Endothelial cell of umbilical vein (primary cell): ENCODE data around the gene L3MBTL2. TPM values are rescaled to one million over a fixed set of nuclear protein-coding genes. Genes with fewer than 3 reads are reported as not detected.

Experiments
- BruUV-seq: library from RNA; stranded (reverse); fragments of 400-500 nt; replicated peaks from 2 replicates; lab custom pipeline; 2021; lab: Mats Ljungman, UMichigan
- CTCF ChIA-PET: fragments of 300-600, 350-600 bp; sonication (Branson Sonifier 250); formaldehyde crosslinking; loops from one replicate; lab custom pipeline; 2021; ENCODE audit warnings: antibody characterized with exemption, inconsistent platforms; lab: Charles Lee
- POLR2A ChIA-PET: fragments of 300-600, 350-600 bp; sonication (Branson Sonifier 250); formaldehyde crosslinking; loops from one replicate; lab custom pipeline; 2021; ENCODE audit warnings: antibody characterized with exemption, inconsistent platforms; lab: Charles Lee
- DNase-seq: peaks from one replicate; pipeline ENCODE4 v3.0.0-alpha.2; 2011; ENCODE audit warnings: low read depth, low spot score
- FAIRE-seq: peaks from 2 replicates; lab custom pipeline; 2011; peaks lifted over from hg19 to GRCh38; lab: Jason Lieb, UNC
- H2AFZ ChIP-seq: 2 replicates; pipeline ENCODE4 v1.6.0; 2012; ENCODE audit warnings: low read depth, low read length, control low read depth, inconsistent platforms
- H3K27ac ChIP-seq: 2 replicates; pipeline ENCODE4 v1.5.1; 2011; ENCODE audit warnings: low read depth, mild to moderate bottlenecking, control low read depth, low read length, moderate library complexity; ENCODE audit not compliant: insufficient read depth
- H3K27me3 ChIP-seq, 2 experiments: 2 replicates each; pipeline versions ENCODE4 v1.6.0 to v1.6.1; 2011; ENCODE audit warnings: low read length in 2 of 2, mixed read lengths in 1 of 2; ENCODE audit not compliant: control insufficient read depth in 2 of 2, insufficient read depth in 2 of 2
- H3K36me3 ChIP-seq, 2 experiments: 2 replicates in 1 of 2; 3 replicates in 1 of 2; pipeline ENCODE4 v1.5.1; 2011; ENCODE audit warnings: low read length in 2 of 2, mild to moderate bottlenecking in 1 of 2, moderate library complexity in 1 of 2; ENCODE audit not compliant: control insufficient read depth in 2 of 2, insufficient read depth in 2 of 2; ENCODE audit errors: extremely low read depth in 1 of 2
- H3K4me1 ChIP-seq: 3 replicates; pipeline ENCODE4 v1.5.1; 2011; ENCODE audit warnings: mild to moderate bottlenecking, low read length; ENCODE audit not compliant: control insufficient read depth, insufficient read depth; ENCODE audit errors: extremely low read depth
- H3K4me2 ChIP-seq: 2 replicates; pipeline ENCODE4 v1.6.1; 2011; ENCODE audit warnings: low read length, control low read depth, mixed read lengths; ENCODE audit not compliant: insufficient read depth
- H3K4me3 ChIP-seq, 3 experiments: fragments of 200-600 bp in 1 of 3; sonication (generic), shearing (Covaris generic) in 1 of 3; replicated peaks in 1 of 3; 2 replicates each; pipeline ENCODE4 v1.5.1; 2011 to 2016; ENCODE audit warnings: control low read depth in 3 of 3, low read length in 3 of 3, mild to moderate bottlenecking in 2 of 3, inconsistent platforms in 1 of 3, low read depth in 1 of 3, moderate library complexity in 1 of 3; ENCODE audit not compliant: insufficient read depth in 1 of 3
- H3K79me2 ChIP-seq: 2 replicates; pipeline ENCODE4 v1.6.0; 2012; ENCODE audit warnings: low read length, inconsistent platforms; ENCODE audit not compliant: control insufficient read depth, insufficient read depth
- H3K9ac ChIP-seq: replicated peaks from 2 replicates; pipeline ENCODE3; 2011; ENCODE audit warnings: low read length, control low read depth; ENCODE audit not compliant: insufficient read depth; ENCODE audit errors: extremely low read depth
- H3K9me1 ChIP-seq: replicated peaks from 3 replicates; pipeline ENCODE4 v1.6.0; 2011; ENCODE audit warnings: mild to moderate bottlenecking, low read length; ENCODE audit not compliant: control insufficient read depth, insufficient read depth; ENCODE audit errors: extremely low read depth
- H3K9me3 ChIP-seq: replicated peaks from 2 replicates; pipeline ENCODE4 v1.5.1; 2012; ENCODE audit warnings: low read length, inconsistent platforms; ENCODE audit not compliant: control insufficient read depth, insufficient read depth
- H4K20me1 ChIP-seq: replicated peaks from 2 replicates; pipeline ENCODE3; 2011; ENCODE audit warnings: mild to moderate bottlenecking, low read length; ENCODE audit not compliant: control insufficient read depth, insufficient read depth; ENCODE audit errors: extremely low read depth
- EZH2 ChIP-seq: IDR thresholded peaks from 2 replicates; pipeline ENCODE4 v1.6.1; 2012; ENCODE audit warnings: borderline replicate concordance, low read depth, mild to moderate bottlenecking, moderate library complexity, low read length, inconsistent platforms; ENCODE audit not compliant: severe bottlenecking
- FOS ChIP-seq: IDR thresholded peaks from 2 replicates; pipeline ENCODE4 v1.6.1; 2011; ENCODE audit warnings: mild to moderate bottlenecking, low read length, moderate library complexity, borderline replicate concordance; ENCODE audit not compliant: insufficient read depth
- GATA2 ChIP-seq: IDR thresholded peaks from 2 replicates; pipeline ENCODE4 v1.7.0; 2011; ENCODE audit warnings: low read depth, mild to moderate bottlenecking, moderate library complexity, mixed read lengths, low read length; ENCODE audit not compliant: insufficient read length, insufficient read depth
- dilution Hi-C: fragments of 300-500 bp; cut with MboI; formaldehyde crosslinking; loops from one replicate; pipeline ENCODE4 v1.15.0; 2019; ENCODE audit warnings: low sequenced_read_pairs; ENCODE audit not compliant: extremely low pct_ligation_motif_present
- intact Hi-C: fragments of 100-400 bp; cut with micrococcal nuclease; formaldehyde crosslinking; loops from one replicate; pipeline ENCODE4 v1.10.0; 2022
- polyA plus RNA-seq, 4 experiments: library from polyadenylated mRNA; depleted of rRNA in 3 of 4; stranded (reverse) in 3 of 4; unstranded in 1 of 4; fragments of >200 nt; gene quantifications; 2 replicates each; pipeline versions ENCODE4 v1.2.1 to v1.2.3, GENCODE V29; 2011 to 2012; ENCODE audit warnings: missing spikeins in 1 of 4
- total RNA-seq: library from RNA; stranded (reverse); gene quantifications from 2 replicates; pipeline ENCODE4 v1.2.3, GENCODE V29; 2021
- TF ChIP-seq, protein P1 (sequence below): IDR thresholded peaks from 2 replicates; pipeline ENCODE4 v1.6.1; 2011; ENCODE audit not compliant: insufficient read depth, insufficient read length
- TF ChIP-seq, protein P2 (sequence below), 2 donors: IDR thresholded peaks; 1 replicate in 1 of 2; 2 replicates in 1 of 2; pipeline ENCODE4 v1.5.1; 2011; ENCODE audit warnings: low read length in 2 of 2, mild to moderate bottlenecking in 2 of 2, moderate library complexity in 2 of 2, control low read depth in 1 of 2, inconsistent platforms in 1 of 2, low read depth in 1 of 2; ENCODE audit not compliant: insufficient read depth in 1 of 2; ENCODE audit errors: extremely low read depth in 1 of 2

L3MBTL2 gene
- total and polyA plus RNA-seq, 2 donors (not counting 3 experiments of a cell fraction or from before 2014, with no cell fraction given), result 28.2 to 34.9 TPM

DNA sequence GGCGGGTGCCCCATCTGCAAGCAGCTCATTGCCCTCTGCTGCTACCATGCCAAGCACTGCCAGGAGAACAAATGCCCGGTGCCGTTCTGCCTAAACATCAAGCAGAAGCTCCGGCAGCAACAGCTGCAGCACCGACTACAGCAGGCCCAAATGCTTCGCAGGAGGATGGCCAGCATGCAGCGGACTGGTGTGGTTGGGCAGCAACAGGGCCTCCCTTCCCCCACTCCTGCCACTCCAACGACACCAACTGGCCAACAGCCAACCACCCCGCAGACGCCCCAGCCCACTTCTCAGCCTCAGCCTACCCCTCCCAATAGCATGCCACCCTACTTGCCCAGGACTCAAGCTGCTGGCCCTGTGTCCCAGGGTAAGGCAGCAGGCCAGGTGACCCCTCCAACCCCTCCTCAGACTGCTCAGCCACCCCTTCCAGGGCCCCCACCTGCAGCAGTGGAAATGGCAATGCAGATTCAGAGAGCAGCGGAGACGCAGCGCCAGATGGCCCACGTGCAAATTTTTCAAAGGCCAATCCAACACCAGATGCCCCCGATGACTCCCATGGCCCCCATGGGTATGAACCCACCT is 28.0 kb upstream of the L3MBTL2 start:
- intact Hi-C loops (no loop called here), dilution Hi-C loops (no loop called here)
- H3K27me3 ChIP-seq, result no peaks in the 10 kb centered on the region
- no peak overlapping the region for H3K4me2 ChIP-seq
- no peaks in the 10 kb centered on the region for H4K20me1 ChIP-seq
- ChIA-PET CTCF (no interaction called here), POLR2A (no interaction called here)
- no peaks in the 10 kb centered on the region for H3K79me2 ChIP-seq
- H3K4me3 ChIP-seq, result no peak overlapping the region
- DNase-seq (no peak), FAIRE-seq (no peak)
- H3K9ac ChIP-seq, result no peak overlapping the region
- no peaks in the 10 kb centered on the region for H3K9me3 ChIP-seq
- no TSS peak for BruUV-seq
- no peaks in the 10 kb centered on the region for H3K9me1 ChIP-seq
- peaks cover 17% of the 10 kb centered on the region for H3K4me1 ChIP-seq
- no peak for TF ChIP-seq EZH2
- no peak for TF ChIP-seq GATA2
- TF ChIP-seq, protein P1, sequence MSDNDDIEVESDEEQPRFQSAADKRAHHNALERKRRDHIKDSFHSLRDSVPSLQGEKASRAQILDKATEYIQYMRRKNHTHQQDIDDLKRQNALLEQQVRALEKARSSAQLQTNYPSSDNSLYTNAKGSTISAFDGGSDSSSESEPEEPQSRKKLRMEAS, result no peak
- TF ChIP-seq, protein P2, sequence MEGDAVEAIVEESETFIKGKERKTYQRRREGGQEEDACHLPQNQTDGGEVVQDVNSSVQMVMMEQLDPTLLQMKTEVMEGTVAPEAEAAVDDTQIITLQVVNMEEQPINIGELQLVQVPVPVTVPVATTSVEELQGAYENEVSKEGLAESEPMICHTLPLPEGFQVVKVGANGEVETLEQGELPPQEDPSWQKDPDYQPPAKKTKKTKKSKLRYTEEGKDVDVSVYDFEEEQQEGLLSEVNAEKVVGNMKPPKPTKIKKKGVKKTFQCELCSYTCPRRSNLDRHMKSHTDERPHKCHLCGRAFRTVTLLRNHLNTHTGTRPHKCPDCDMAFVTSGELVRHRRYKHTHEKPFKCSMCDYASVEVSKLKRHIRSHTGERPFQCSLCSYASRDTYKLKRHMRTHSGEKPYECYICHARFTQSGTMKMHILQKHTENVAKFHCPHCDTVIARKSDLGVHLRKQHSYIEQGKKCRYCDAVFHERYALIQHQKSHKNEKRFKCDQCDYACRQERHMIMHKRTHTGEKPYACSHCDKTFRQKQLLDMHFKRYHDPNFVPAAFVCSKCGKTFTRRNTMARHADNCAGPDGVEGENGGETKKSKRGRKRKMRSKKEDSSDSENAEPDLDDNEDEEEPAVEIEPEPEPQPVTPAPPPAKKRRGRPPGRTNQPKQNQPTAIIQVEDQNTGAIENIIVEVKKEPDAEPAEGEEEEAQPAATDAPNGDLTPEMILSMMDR (IDR thresholded peaks at IDR 0.05; ENCODE audit: extremely low read depth in 1 of 2, insufficient read depth in 1 of 2, low read depth in 1 of 2, low read length in 2 of 2), result no peak
- TF ChIP-seq FOS, result no peak
- peaks cover 14 to 38% of the 10 kb centered on the region in 2 experiments for H3K36me3 ChIP-seq
- H2AFZ ChIP-seq, result no peak overlapping the region
- no peak overlapping the region for H3K27ac ChIP-seq
